ENCODE results near the gene SYNE4. TPM values are rescaled to one million over a fixed set of nuclear protein-coding genes. Genes with fewer than 3 reads are reported as not detected.

SYNE4 gene
- total and polyA plus RNA-seq, 2 donors (not counting 3 experiments of a cell fraction or from before 2014, with no cell fraction given): 0.46 to 0.62 TPM

DNA sequence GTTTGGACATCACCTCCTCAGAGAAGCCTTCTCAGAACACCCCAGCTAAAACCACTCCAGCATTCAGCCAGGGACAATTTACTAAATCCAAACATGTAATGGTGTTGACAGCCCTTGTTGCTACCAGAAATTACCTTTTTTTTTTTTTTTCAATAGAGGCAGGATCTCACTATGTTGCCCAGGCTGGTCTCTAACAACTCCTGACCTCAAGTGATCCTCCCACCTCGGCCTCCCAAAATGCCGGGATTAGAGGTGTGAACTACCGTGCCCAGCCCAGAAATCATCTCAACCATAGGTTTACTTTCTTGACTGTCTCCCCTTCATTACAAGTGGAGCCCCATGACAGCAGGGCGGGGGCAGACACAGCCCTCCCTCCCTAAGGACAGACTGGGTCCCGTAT, 14.8 kb upstream of the SYNE4 start:
- H3K4me2 ChIP-seq (ENCODE audit: insufficient read depth, low read length): no peak overlapping the region
- no peak for DNase-seq (ENCODE audit: low read depth, low spot score)
- CTCF ChIA-PET: no interaction called here
- dilution Hi-C loops (cut with MboI; ENCODE audit: extremely low pct_ligation_motif_present, low sequenced_read_pairs): no loop called here
- BruUV-seq (replicated peaks): no TSS peak
- H3K36me3 ChIP-seq (ENCODE audit: control insufficient read depth in 2 of 2, extremely low read depth in 1 of 2, insufficient read depth in 2 of 2, low read length in 2 of 2): peaks cover 0 to 19% of the 10 kb centered on the region in 2 experiments
- no peak for TF ChIP-seq EZH2 (IDR thresholded peaks at IDR 0.05; ENCODE audit: borderline replicate concordance, low read depth, low read length, severe bottlenecking)
- TF ChIP-seq MYC (IDR thresholded peaks at IDR 0.05; ENCODE audit: low read depth, low read length): no peak
- no peak for TF ChIP-seq CTCF (IDR thresholded peaks at IDR 0.05; ENCODE audit: extremely low read depth in 1 of 2, insufficient read depth in 1 of 2, low read depth in 1 of 2, low read length in 2 of 2)
- no peak for TF ChIP-seq FOS (IDR thresholded peaks at IDR 0.05; ENCODE audit: borderline replicate concordance, insufficient read depth, low read length)
- no peak for TF ChIP-seq MAX (IDR thresholded peaks at IDR 0.05; ENCODE audit: insufficient read depth, insufficient read length)
- no peak for TF ChIP-seq JUN (IDR thresholded peaks at IDR 0.05; ENCODE audit: borderline replicate concordance, insufficient read depth, insufficient read length, low read depth)
- no peak for TF ChIP-seq GATA2 (IDR thresholded peaks at IDR 0.05; ENCODE audit: insufficient read depth, insufficient read length, low read depth, low read length)
- TF ChIP-seq POLR2AphosphoS5 (IDR thresholded peaks at IDR 0.05; ENCODE audit: insufficient read depth, low read depth, low read length): no peak
- no peak for TF ChIP-seq POLR2A (IDR thresholded peaks at IDR 0.05; ENCODE audit: low read depth, low read length)
- no peaks in the 10 kb centered on the region for H3K9me3 ChIP-seq (replicated peaks; ENCODE audit: control insufficient read depth, insufficient read depth, low read length)
- no peaks in the 10 kb centered on the region for H3K79me2 ChIP-seq (ENCODE audit: control insufficient read depth, insufficient read depth, low read length)
- H3K9me1 ChIP-seq (replicated peaks; ENCODE audit: control insufficient read depth, extremely low read depth, insufficient read depth, low read length): no peaks in the 10 kb centered on the region
- POLR2A ChIA-PET: no interaction called here
- no peak for FAIRE-seq
- no peak overlapping the region for H3K9ac ChIP-seq (replicated peaks; ENCODE audit: extremely low read depth, insufficient read depth, low read length)
- H2AFZ ChIP-seq (ENCODE audit: low read depth, low read length): no peak overlapping the region
- intact Hi-C loops (cut with micrococcal nuclease): no loop called here
- H3K27ac ChIP-seq (ENCODE audit: insufficient read depth, low read depth, low read length): no peak overlapping the region
- no peaks in the 10 kb centered on the region for H3K27me3 ChIP-seq (ENCODE audit: control insufficient read depth in 2 of 2, insufficient read depth in 2 of 2, low read length in 2 of 2)
- H4K20me1 ChIP-seq (replicated peaks; ENCODE audit: control insufficient read depth, extremely low read depth, insufficient read depth, low read length): no peaks in the 10 kb centered on the region
- H3K4me3 ChIP-seq (replicated peaks in 1 of 3; ENCODE audit: insufficient read depth in 1 of 3, low read depth in 1 of 3, low read length in 3 of 3): no peak overlapping the region
- no peaks in the 10 kb centered on the region for H3K4me1 ChIP-seq (ENCODE audit: control insufficient read depth, extremely low read depth, insufficient read depth, low read length)

Measured in endothelial cell of umbilical vein (primary cell).